Breast epithelium (tissue), 3 donors: ENCODE results near the gene FAXC.

ENCODE experiments used
- POLR2A ChIP-seq: fragments of 450-650 bp; IDR thresholded peaks from one replicate; pipeline ENCODE4 v1.6.1; 2016; ENCODE audit warnings: antibody characterized with exemption, mild to moderate bottlenecking, moderate library complexity
- TF ChIP-seq, protein P1 (sequence below), 3 donors: fragments of 450-650 bp; IDR thresholded peaks; one replicate each; pipeline ENCODE4 v1.5.1; 2016 to 2017; ENCODE audit warnings: antibody characterized with exemption in 3 of 3, mild to moderate bottlenecking in 3 of 3, moderate library complexity in 3 of 3

DNA sequence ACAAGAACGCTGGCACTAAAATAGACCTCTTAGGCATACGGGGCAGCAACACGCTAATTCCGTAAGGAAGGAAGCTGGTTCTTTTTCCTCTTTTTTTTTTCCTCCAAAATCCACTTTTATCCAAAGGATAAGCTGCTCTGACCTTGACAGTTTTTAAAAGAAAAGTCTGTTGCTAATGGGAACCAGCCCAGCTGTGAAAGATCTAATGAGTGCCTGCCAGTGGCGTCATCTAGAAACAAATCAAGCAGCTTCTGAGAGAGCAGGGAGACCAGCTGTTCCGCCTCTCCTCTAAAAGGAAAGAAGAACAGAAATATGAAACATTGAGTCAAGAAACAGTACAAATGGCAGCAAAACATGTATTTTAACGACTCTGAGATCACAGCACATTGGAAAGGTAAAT is 78.6 kb downstream of the FAXC start:
- no peak for TF ChIP-seq POLR2A
- TF ChIP-seq, protein P1, sequence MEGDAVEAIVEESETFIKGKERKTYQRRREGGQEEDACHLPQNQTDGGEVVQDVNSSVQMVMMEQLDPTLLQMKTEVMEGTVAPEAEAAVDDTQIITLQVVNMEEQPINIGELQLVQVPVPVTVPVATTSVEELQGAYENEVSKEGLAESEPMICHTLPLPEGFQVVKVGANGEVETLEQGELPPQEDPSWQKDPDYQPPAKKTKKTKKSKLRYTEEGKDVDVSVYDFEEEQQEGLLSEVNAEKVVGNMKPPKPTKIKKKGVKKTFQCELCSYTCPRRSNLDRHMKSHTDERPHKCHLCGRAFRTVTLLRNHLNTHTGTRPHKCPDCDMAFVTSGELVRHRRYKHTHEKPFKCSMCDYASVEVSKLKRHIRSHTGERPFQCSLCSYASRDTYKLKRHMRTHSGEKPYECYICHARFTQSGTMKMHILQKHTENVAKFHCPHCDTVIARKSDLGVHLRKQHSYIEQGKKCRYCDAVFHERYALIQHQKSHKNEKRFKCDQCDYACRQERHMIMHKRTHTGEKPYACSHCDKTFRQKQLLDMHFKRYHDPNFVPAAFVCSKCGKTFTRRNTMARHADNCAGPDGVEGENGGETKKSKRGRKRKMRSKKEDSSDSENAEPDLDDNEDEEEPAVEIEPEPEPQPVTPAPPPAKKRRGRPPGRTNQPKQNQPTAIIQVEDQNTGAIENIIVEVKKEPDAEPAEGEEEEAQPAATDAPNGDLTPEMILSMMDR (IDR thresholded peaks at IDR 0.05): no peak
